Stimulated activated CD4-positive, alpha-beta T cell treated with anti-CD3 and anti-CD28 coated beads, Interleukin-4, amount 100 ng/mL, for 48 hours (primary cell): Measurements from ENCODE around the gene HS6ST1.

ENCODE experiments used
- DNase-seq, 2 donors: peaks; one replicate each; pipeline ENCODE4 v3.0.0-alpha.2; 2020; ENCODE audit warnings: low read depth in 2 of 2

The HS6ST1 gene

GRCh38 chr2:128318776-128319464 lies at the start of gene HS6ST1:
Gene HS6ST1 (minus strand): TSS chr2:128318868. CDS start chr2:128318563, 305 bp downstream.
- peak; percentile 86 to 89 for DNase-seq

GRCh38 chr2:128367601-128368359 lies 49.1 kb upstream of the HS6ST1 start:
- DNase-seq = no peak

DNA sequence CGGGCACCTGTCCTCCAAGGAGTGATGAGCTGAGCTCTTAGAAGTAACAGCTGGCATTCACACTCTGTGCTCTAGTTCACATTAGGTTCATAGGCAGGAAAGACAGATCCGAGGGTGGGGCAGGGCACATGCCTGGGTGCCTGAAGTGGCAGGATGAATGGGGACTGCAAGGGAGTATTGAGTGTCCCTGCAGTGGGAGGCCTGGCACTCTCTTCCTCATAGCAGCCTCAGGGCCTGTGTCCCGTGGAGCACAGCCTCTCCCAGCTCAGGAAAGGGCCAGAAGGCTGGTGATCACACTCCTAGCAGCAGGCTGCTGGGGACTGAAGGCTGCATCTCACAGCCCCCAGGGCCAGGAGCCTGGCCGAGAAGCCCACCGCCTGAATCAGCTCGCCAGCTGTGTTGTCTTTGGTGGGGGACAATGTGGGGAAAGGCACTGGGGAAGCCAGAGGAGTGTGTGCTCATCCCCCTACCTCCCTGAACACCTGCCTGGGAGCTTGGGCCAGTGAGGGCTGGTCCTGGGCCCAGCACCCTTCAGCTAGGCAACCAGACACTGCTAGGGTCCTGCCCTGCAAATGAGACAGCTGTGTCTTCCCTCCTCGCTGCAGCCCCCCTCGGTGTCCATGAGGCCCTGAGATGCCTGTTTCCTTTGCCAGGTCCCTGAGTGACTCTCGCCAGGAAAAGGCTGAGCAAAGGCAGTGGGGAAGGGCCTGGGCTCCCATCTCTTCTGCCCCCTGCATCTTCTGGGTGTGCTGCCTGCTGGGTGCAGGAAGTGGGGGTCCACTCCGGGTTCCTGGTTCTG lies 48.2 kb upstream of the HS6ST1 start:
- no peak for DNase-seq

- no peak for DNase-seq
These were observed 46.7 kb upstream of the HS6ST1 start for GRCh38 chr2:128365217-128365905.

- no peak for DNase-seq
These were observed 45.8 kb upstream of the HS6ST1 start for GRCh38 chr2:128364441-128364911.

- DNase-seq = no peak
These were observed 45.3 kb upstream of the HS6ST1 start for GRCh38 chr2:128363934-128364361.

DNA sequence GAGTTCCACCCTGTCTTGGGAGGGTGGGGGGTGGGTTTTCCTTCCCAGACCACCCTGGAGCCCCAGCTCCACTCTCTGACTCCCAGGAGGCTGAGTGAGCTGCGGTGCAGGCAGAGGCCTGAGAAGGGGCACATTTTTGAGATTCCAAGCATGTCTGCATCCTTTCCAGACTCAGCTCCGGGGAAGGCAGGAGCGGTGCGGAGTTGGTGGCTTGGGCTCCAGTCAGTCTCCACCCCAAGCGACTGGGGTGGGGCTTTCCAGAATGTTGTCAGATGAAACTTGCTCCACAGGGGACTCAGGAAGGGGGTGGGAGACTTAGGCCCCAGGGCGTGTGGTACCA lies 44.2 kb upstream of the HS6ST1 start:
- DNase-seq = no peak

GRCh38 chr2:128362176-128362888 lies 43.7 kb upstream of the HS6ST1 start:
- no peak for DNase-seq

DNA sequence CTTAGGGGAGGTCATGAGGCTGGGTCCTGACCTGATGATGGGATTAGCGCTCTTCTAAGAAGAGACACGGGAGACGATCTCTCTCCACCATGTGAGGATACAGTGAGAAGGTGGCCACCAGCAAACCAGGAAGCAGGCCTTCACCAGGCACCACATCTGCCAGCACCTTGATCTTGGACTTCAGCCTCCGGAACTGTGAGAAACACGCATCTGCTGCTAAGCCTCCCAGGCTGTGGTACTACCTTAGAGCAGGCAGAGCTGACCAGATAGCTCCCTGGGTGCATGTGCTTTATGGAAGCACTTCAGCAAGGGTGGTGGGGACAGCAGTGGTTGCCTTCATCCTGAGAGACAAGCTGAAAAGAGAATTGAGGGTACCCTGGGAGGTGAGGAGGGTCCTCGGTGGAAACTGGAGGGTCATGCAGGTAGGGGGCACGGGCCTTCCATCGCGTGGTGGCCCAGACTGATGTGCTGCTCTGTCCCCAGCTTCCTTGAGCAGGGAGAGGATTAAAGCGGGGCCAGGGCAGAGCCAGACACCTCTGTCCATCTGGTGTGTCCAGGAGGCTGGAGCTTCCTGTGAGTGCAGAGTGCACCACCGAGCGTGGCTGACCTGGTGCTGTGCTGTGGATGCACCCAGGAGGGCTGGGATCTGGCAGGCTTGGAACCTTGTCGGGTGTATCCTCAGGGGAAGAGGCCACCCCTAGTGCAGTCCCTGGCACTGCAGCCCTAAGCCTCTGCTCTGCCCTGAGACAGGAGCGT lies 42.9 kb upstream of the HS6ST1 start:
- no peak for DNase-seq

GRCh38 chr2:128360711-128361110 lies 42.0 kb upstream of the HS6ST1 start:
- no peak for DNase-seq

DNA sequence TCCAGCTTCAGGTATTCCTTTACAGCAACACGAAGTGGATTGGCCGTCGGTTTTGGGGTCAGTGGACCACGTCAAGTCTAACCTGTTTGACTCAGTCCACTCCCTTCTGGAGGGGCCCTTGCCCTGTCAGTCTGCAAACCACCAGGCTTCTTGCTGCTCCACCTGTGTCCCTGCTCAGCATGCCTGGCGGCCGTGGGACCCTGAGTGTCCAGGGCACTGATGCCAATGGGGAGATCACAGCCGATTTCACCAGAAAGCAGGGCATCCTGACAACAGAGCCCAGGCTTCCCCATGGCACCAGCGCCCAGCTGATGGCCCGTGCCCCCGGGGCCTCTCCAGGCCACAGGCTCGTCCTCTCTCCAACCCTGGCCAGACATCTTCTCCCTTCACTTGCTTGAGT lies 41.2 kb upstream of the HS6ST1 start:
- DNase-seq = no peak

GRCh38 chr2:128358941-128359731 lies 40.5 kb upstream of the HS6ST1 start:
- no peak for DNase-seq

DNA sequence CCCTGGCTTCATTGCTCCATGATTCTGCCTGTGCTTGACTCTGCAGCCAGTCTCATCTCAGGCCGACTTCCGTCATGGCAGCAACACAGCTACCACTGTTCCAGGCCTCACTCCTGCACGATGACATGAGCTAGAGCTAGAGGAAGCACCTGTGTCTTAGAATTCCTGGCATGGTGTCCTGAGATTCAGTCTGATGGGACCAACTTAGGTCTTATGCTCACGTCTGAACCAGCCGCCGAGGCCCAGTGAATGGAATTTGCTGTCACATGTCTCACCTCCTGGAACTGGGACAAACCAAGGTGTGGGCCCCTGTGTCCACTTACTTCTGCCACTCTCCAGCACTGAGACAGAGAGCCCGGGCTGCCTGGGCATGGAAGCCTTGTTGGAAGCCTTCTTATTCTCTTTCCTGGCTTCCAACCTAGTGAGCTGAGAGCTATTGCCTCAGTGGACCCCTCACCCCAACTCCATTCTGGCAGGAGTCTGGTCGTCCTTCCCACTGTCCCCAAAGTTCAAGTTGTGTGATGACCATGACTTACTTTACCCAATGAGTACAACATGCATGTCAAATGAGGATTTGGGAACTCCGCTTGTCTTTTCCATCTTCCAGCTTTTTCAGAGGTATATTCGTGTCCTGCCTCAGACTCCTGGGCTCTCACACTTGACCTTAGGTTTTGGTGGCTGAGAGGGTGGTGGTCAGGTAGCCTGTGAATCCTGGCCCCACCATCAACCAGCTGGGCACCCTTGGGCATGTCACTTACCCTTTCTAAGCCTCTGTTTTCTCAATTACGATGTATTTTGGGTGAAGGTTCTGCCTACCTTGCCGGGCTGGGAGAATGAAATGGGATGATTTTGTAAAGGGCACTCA lies 39.1 kb upstream of the HS6ST1 start:
- no peak for DNase-seq

DNA sequence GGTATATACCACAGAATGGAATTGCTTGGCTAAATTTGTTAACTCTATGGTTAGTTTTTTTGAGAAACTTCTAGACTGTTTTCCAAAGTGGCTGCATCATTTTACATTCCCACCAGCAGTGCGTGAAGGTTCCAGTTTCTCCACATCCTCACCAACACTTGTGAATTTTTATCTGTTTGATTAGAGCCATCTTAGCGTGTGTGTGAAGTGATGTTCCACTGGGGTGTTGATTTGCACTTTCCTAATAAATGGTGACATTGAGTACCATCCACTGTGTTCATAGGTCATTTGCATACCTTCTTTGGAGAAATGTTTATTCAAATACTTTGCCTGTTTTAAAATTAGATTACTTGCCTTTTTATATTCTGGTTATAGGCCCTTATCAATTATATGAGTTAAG lies 37.5 kb upstream of the HS6ST1 start:
- DNase-seq = no peak

- no peak for DNase-seq
These were observed 36.2 kb upstream of the HS6ST1 start for GRCh38 chr2:128354726-128355470.

- no peak for DNase-seq
These were observed 35.5 kb upstream of the HS6ST1 start for GRCh38 chr2:128354161-128354560.

DNA sequence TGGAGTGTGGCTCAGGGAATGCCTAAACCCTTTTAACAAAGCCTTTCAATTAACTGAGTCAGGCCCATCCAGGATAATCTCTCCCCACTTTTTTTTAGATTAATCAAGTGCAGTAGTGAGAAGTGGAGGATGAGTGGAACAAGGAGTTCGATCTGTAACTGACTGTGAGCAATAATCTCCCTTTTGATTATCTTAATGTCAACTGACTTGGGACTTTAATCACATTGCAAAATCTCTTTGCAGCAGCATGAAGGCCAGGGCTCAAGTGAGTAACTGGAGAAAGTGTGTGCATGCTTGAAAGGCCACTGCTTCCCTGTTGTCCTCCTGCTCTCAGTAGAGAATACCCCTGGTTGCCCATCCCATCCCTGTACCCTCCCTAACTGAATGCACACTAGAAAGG lies 32.1 kb upstream of the HS6ST1 start:
- DNase-seq = no peak

DNA sequence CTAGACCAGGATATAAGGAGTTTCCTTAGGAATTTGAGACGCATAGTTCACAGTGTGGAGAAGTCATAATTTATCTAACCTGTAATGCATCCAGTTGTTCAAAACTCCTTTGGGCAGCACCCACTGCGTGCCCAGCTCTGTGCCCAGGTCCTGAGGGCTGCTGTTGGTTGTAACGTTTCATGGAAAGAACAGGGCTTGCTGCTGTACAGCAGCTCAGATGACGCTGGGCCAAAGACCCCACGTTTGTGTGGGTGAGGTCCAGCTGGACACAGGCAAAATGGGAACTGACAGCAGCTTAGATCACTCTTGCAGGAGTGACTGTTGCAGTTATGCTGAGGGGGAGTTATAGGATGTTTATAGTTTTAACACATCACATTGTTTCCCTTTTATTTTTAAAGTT lies 30.0 kb upstream of the HS6ST1 start:
- no peak for DNase-seq
